Esophagus muscularis mucosa (tissue), 3 donors: ENCODE results near the gene KIAA2012.

Experiments used
- CTCF ChIP-seq, 3 experiments: fragments of 200-600 bp in 2 of 3; fragments of 450-650 bp in 1 of 3; sonication (generic) in 2 of 3; IDR thresholded peaks; one replicate each; pipeline ENCODE4 v1.5.1; 2017 to 2019; ENCODE audit warnings: antibody characterized with exemption in 3 of 3, mild to moderate bottlenecking in 2 of 3, moderate library complexity in 1 of 3
- POLR2A ChIP-seq: fragments of 450-650 bp; IDR thresholded peaks from one replicate; pipeline ENCODE4 v1.6.1; 2017; ENCODE audit warnings: antibody characterized with exemption, moderate library complexity, mild to moderate bottlenecking, low read depth
- POLR2AphosphoS5 ChIP-seq, 2 donors: sonication (generic); formaldehyde crosslinking; IDR thresholded peaks; one replicate each; pipeline ENCODE4 v1.6.1; 2017; ENCODE audit warnings: antibody characterized with exemption in 2 of 2

DNA sequence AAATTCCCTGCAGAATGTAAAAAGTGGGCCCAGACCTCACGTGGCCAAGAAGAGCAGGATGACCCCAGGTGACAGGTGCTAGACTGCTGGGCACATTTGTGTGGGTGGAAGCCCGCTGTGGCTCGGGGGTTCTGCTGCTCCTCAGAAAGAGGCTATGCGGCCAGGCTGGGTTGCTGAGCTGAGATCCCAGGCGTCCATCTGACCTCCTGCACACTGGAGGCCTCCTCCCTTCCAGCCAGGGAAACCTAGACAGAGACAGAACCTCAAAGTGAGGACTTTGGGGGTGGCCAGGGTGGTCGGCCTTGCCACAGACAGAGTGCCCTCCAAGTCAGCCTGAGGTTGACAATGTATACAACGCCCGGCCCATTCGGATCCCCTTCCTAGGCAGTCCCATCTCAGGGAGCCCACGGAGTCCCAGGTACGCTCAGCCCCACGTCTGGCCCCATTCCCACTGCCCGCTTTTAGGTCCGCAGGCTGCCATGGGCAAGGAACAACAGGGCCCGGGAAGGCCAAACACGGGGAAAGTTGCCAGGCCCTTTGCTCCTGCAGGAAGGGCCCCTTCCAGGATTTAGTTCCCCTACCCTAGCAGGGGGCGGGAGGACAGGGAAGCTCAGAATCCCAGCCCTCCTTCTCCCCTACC, 75.6 kb downstream of the KIAA2012 start:
- no peak for TF ChIP-seq CTCF (IDR thresholded peaks at IDR 0.05)
- no peak for TF ChIP-seq POLR2AphosphoS5 (IDR thresholded peaks at IDR 0.05)
- no peak for TF ChIP-seq POLR2A
